Ectodermal cell (in vitro differentiated cells): Measurements from ENCODE around the gene GRIN3B.

ENCODE experiments used
- H3K27ac ChIP-seq: 2 replicates; pipeline ENCODE4 v1.7.0; 2013; ENCODE audit warnings: mild to moderate bottlenecking, low read depth, low read length; ENCODE audit not compliant: insufficient read depth, poor library complexity, severe bottlenecking
- H3K27me3 ChIP-seq: 2 replicates; pipeline ENCODE4 v1.7.0; 2013; ENCODE audit warnings: mild to moderate bottlenecking, low read length; ENCODE audit not compliant: insufficient read depth, control insufficient read depth, poor library complexity, severe bottlenecking
- H3K36me3 ChIP-seq: one replicate; pipeline ENCODE4 v1.7.0; 2013; ENCODE audit warnings: low read length; ENCODE audit not compliant: control insufficient read depth, insufficient read depth
- H3K4me1 ChIP-seq: one replicate; pipeline ENCODE4 v1.7.0; 2013; ENCODE audit warnings: low read length; ENCODE audit not compliant: control insufficient read depth, insufficient read depth
- H3K4me3 ChIP-seq: 2 replicates; pipeline ENCODE4 v1.7.0; 2013; ENCODE audit warnings: low read depth, low read length, control low read depth; ENCODE audit not compliant: insufficient read depth
- H3K9me3 ChIP-seq: 2 replicates; pipeline ENCODE4 v1.7.0; 2013; ENCODE audit warnings: mild to moderate bottlenecking, low read length, moderate library complexity; ENCODE audit not compliant: control insufficient read depth
- WGBS, 2 experiments: methylation state at CpG; one replicate each; pipeline ENCODE4 v1.1.7; 2013; ENCODE audit warnings: missing lambda C conversion rate in 2 of 2; 5-methylcytosine and 5-hydroxymethylcytosine counted together

The GRIN3B gene

DNA sequence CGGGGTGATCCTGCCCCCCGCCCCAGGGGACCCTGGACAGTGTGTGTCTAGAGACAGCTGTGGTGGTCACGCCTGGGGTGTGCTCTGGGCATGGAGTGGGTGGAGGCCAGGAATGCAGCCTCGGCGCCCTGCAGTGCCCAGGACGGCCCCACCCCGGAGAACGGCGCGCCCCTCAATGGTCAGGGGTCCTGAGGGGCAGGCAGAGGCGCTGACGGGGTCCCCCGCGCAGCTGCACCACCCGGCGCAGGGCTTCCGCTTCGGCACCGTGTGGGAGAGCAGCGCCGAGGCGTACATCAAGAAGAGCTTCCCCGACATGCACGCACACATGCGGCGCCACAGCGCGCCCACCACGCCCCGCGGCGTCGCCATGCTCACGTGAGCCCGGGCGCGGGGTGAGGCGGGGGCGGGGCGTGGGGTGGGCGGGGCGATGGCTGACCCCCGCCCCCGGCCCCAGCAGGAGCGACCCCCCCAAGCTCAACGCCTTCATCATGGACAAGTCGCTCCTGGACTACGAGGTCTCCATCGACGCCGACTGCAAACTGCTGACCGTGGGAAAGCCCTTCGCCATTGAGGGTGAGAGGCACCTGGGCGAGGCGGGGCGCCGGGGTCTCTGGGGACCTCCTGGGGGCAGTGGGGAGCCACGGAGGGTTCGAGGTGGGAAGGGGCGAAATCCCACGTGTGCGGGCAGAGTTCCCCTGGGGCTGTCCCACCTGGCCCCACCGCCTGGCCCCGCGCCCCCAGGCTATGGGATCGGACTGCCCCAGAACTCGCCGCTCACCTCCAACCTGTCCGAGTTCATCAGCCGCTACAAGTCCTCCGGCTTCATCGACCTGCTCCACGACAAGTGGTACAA lies 7.4 kb downstream of the GRIN3B start:
- Histone ChIP-seq H3K27ac (no peak overlapping the region), H3K9me3 (no peaks in the 10 kb centered on the region), H3K4me3 (no peak overlapping the region), H3K36me3 (peaks cover 5% of the 10 kb centered on the region), H3K4me1 (no peaks in the 10 kb centered on the region), H3K27me3 (peaks cover 2% of the 10 kb centered on the region)
- WGBS, 2 experiments: 95 to 96% methylated on average over 73 of the region's 73 CpGs

DNA sequence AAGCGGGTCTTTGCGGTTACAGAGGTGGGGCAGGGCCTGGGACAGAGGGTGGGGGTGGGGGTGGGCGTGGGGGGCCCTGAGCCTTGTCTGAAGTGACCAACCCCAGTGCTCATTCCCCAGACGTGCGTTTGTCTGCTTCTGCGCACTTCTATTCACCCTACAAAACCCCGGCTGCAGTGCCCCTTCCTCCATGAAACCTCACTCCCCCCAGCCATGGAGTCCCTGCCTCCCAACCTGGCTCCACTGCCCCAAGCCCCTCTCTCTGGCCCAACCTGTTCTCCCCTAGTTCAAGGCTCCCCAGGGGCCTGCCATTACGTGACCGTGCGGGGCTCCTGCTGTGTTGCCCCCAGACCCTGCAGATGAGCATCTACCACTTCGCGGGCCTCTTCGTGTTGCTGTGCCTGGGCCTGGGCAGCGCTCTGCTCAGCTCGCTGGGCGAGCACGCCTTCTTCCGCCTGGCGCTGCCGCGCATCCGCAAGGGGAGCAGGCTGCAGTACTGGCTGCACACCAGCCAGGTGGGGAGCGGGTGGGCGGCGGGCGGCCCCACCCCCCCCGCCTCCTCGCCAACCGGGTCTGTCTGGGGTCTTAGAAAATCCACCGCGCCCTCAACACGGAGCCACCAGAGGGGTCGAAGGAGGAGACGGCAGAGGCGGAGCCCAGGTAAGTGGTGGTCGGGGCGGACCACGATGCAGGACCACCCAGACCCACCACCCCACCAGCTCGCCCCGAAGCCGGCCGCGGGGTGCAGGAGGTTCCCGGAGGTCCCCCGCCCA lies 8.2 kb downstream of the GRIN3B start:
- H3K27me3 ChIP-seq: no peaks in the 10 kb centered on the region
- WGBS, 2 experiments: 93% methylated on average over 45 of the region's 45 CpGs
- H3K27ac ChIP-seq: no peak overlapping the region
- no peak overlapping the region for H3K4me3 ChIP-seq
- peaks cover 5% of the 10 kb centered on the region for H3K36me3 ChIP-seq
- H3K9me3 ChIP-seq: no peaks in the 10 kb centered on the region
- no peaks in the 10 kb centered on the region for H3K4me1 ChIP-seq

DNA sequence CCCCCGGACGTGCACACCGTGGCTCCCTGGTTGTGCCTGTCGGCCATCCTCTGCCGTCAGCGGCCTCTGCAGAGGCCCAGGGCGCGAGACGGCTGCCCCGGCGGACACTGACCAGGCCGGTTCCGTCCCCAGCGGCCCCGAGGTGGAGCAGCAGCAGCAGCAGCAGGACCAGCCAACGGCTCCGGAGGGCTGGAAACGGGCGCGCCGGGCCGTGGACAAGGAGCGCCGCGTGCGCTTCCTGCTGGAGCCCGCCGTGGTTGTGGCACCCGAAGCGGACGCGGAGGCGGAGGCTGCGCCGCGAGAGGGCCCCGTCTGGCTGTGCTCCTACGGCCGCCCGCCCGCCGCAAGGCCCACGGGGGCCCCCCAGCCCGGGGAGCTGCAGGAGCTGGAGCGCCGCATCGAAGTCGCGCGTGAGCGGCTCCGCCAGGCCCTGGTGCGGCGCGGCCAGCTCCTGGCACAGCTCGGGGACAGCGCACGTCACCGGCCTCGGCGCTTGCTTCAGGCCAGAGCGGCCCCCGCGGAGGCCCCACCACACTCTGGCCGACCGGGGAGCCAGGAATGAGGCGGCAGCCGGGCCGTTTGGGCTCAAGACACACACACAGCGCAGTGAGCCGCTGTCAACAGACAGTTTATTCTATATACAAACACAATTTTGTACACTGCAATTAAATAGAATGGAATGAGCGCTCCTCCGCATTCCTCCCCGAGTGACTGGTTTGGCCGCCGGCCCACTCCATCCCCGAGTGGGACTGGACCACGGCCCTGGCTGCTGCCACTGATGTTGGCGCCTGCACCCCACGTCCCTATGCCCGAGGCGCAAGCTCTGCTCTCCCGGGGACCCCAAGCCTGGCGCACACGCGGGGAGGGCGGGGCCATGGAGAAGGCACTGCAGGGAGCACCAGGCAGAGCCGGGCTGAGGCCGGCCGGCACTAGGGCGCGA lies 9.1 kb downstream of the GRIN3B start:
- WGBS, 2 experiments: 95% methylated on average over 92 of the region's 92 CpGs
- no peak overlapping the region for H3K4me3 ChIP-seq
- no peaks in the 10 kb centered on the region for H3K9me3 ChIP-seq
- no peaks in the 10 kb centered on the region for H3K27me3 ChIP-seq
- H3K27ac ChIP-seq: no peak overlapping the region
- H3K4me1 ChIP-seq: no peaks in the 10 kb centered on the region
- peaks cover 5% of the 10 kb centered on the region for H3K36me3 ChIP-seq

DNA sequence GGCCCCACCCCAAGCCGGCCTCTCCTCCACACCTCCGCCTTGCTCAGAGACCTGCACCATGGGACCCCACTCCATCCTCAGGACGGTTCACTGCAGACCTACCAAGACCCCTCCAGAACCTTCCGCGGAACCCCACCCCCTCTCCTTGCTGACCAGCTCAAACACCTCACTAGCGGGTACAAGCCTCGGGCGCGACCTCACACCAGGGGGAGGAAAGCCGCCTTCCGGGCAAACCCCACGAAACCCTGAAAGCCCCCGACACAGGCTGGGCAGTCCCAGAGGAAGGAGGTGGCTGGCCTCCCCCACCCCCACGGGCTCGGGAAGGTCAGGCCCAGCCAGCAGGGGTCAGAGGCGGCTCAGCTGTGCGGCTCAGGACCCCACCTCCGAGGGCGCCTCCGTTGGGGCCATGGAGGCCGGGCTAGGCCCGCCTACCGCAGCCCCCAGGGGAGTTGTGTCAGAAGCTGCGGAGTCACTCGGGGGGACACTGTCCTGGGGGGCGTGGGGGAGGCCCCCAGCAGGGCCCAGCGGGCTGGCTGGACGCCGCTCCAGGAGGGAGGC lies 9.8 kb downstream of the GRIN3B start:
- Histone ChIP-seq H3K36me3 (peaks cover 5% of the 10 kb centered on the region), H3K27ac (no peak overlapping the region), H3K4me3 (no peak overlapping the region), H3K27me3 (no peaks in the 10 kb centered on the region), H3K4me1 (no peaks in the 10 kb centered on the region), H3K9me3 (no peaks in the 10 kb centered on the region)
- WGBS, 2 experiments: 92 to 94% methylated on average over 29 of the region's 29 CpGs

DNA sequence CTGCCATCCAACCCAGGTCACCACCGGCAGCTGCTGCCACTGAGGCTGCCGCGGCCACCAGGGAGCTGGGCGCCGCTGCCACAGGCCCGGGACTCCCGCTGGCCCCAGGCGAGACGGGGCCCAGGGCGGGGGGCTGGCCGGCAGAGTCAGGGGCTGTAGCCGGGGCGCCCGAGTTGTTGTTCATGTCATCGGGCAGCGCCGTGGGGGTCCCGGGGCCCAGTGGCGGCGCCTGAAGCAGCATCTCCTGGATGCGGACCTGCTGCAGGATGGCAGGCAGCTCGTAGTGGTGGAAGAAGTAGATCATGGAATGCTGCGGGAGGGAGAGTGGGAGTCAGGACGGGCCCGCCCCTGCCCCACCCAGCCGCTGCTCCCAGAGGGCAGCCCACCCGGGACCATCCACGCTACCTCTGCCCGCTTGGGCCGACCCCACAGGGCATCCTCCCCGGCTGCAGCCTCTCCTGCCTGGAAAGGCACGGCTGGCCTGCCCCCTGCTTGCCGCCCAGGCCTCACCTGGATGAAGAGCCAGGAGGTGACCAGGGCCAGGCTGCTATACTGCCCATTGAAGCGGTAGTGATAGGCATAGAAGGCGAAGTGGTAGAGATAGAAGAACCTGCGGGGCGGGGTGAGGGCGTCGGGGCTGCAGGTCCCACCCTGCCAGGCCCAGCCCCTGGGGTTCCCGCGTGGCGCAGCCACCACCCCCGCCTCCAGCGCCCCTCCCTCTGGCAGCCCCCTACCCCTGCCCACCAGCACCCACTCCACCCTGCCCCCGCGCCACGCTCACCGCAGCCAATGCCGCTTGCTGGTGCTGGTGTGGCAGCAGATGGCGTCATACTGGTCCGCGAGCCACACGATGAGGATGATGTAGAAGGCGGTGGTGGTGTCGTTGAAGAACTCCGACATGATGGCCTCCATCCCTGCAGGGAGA lies 10.6 kb downstream of the GRIN3B start:
- Histone ChIP-seq H3K36me3 (peaks cover 5% of the 10 kb centered on the region), H3K9me3 (no peaks in the 10 kb centered on the region), H3K4me3 (no peak overlapping the region), H3K4me1 (peaks cover 5% of the 10 kb centered on the region), H3K27me3 (no peaks in the 10 kb centered on the region), H3K27ac (no peak overlapping the region)
- 95% methylated on average over 56 of the region's 56 CpGs for WGBS, 2 experiments

DNA sequence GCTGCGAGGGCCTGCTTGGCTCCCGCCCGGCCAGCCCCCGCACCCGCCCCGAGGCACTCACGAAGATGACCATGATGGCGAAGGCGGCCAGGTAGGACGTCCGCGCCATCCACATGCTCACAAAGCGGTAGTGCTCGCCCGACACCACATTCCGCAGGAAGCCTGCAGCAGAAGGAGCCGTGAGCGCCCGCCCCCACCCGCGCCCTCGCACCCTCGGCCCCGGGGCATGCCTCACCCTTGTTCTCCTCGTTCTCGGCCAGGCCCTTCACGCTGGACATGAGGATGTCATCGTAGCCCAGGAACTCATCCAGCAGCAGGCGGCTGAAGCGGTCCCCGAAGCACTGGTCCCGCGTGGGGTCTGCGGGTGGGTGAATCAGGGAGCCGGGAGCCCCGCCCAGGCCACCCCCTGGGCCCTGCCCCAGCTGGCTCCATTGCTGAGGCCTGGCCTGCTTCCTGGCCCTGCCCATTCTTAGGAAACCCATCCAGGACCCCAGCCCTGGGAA lies 11.7 kb downstream of the GRIN3B start:
- H3K36me3 ChIP-seq: peaks cover 5% of the 10 kb centered on the region
- WGBS, 2 experiments: 97% methylated on average over 36 of the region's 36 CpGs
- H3K27ac ChIP-seq: no peak overlapping the region
- H3K4me1 ChIP-seq: peaks cover 14% of the 10 kb centered on the region
- H3K27me3 ChIP-seq: no peaks in the 10 kb centered on the region
- no peaks in the 10 kb centered on the region for H3K9me3 ChIP-seq
- no peak overlapping the region for H3K4me3 ChIP-seq

DNA sequence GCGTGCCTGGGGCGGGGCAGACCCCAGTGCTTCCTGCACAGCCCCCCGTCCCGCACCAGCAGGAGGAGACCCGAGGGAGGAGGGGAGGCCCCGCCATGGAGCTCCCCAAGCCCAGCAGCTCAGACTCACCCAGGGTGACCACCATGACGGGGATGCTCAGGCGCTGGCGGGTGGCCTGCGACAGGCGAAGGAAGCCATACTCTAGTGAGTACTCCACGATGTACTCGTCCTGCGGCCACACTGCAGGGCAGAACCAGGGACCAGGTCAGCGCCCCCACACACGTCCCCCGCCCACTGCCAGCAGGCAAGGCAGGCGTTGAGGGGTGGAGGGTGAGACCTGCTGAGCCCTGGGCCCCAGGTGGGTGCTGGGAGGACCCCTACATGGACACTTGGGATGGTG lies 12.1 kb downstream of the GRIN3B start:
- no peaks in the 10 kb centered on the region for H3K27me3 ChIP-seq
- H3K9me3 ChIP-seq: no peaks in the 10 kb centered on the region
- no peak overlapping the region for H3K4me3 ChIP-seq
- WGBS, 2 experiments: 95% methylated on average over 18 of the region's 18 CpGs
- H3K36me3 ChIP-seq: peaks cover 5% of the 10 kb centered on the region
- H3K4me1 ChIP-seq: peaks cover 18% of the 10 kb centered on the region
- H3K27ac ChIP-seq: no peak overlapping the region

DNA sequence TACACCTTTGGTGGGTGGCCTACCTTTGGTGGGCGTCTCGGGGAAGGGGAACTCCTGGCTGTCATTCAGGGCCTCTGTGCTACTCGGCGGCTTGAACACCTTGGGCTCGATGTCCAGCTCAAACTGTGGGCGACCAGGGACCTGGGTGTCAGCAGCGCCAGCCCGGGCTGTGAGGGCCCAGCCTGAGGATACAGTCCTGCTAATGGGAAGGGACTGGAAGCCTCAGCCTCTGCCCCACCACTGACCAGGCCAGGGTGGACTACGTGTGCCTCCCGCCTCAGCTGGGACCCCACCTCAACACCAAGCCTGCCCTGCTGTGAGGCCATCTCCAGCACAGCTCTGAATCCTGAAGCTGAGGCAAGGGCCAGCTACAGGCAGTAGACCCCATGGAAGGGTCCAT lies 13.0 kb downstream of the GRIN3B start:
- 95 to 97% methylated on average over 10 of the region's 10 CpGs for WGBS, 2 experiments
- Histone ChIP-seq H3K36me3 (peaks cover 5% of the 10 kb centered on the region), H3K4me1 (peaks cover 21% of the 10 kb centered on the region), H3K27ac (no peak overlapping the region), H3K27me3 (no peaks in the 10 kb centered on the region), H3K4me3 (no peak overlapping the region), H3K9me3 (no peaks in the 10 kb centered on the region)
